Testis (tissue), 3 donors: ENCODE data around the gene DDX25. TPM values are rescaled to one million over a fixed set of nuclear protein-coding genes. Genes with fewer than 3 reads are reported as not detected.

Experiments
- DNase-seq: peaks from one replicate; pipeline ENCODE4 v3.0.0-alpha.2; 2019
- H3K27ac ChIP-seq, 2 donors: fragments of 200-600 bp; sonication (generic); one replicate each; pipeline ENCODE4 v1.5.1; 2019
- H3K27me3 ChIP-seq: fragments of 200-600 bp; sonication (generic); one replicate; pipeline ENCODE4 v1.5.1; 2019
- H3K36me3 ChIP-seq: fragments of 200-600 bp; sonication (generic); one replicate; pipeline ENCODE4 v1.5.1; 2017; ENCODE audit warnings: low read depth; ENCODE audit errors: missing control alignments
- H3K4me1 ChIP-seq: fragments of 200-600 bp; sonication (generic); one replicate; pipeline ENCODE4 v1.5.1; 2019
- H3K4me3 ChIP-seq, 2 donors: fragments of 200-600 bp; sonication (generic); one replicate each; pipeline ENCODE4 v1.5.1; 2017 to 2019
- H3K9me3 ChIP-seq: fragments of 200-600 bp; sonication (generic); one replicate; pipeline ENCODE4 v1.5.1; 2017
- POLR2A ChIP-seq: fragments of 450-650 bp; IDR thresholded peaks from one replicate; pipeline ENCODE4 v1.6.1; 2017; ENCODE audit warnings: antibody characterized with exemption, mild to moderate bottlenecking, moderate library complexity
- WGBS, 2 donors: methylation state at CpG; one replicate each; pipeline ENCODE4 v1.1.5; 2018; 5-methylcytosine and 5-hydroxymethylcytosine counted together
- intact Hi-C: fragments of 100-400 bp; cut with DNase I; formaldehyde crosslinking; loops from one replicate; pipeline ENCODE4 v1.15.1; 2023; ENCODE audit warnings: low total_unique reads
- polyA plus RNA-seq: library from polyadenylated mRNA; stranded (reverse); fragments of 350-450 nt; fragmentation: Illumina TruSeq; extraction: RNeasy Lipid Tissue Mini Kit (QIAGEN cat#74804); gene quantifications from one replicate; pipeline ENCODE4 v1.2.3, GENCODE V29; 2014; ENCODE audit warnings: low read depth, low replicate concordance; ENCODE audit not compliant: insufficient read depth
- total RNA-seq, 2 donors: library from RNA; depleted of rRNA; stranded (reverse); fragments of >200 nt; gene quantifications; one replicate each; pipeline ENCODE4 v1.2.3, GENCODE V29; 2016
- TF ChIP-seq, protein P1 (sequence below), 3 experiments: fragments of 450-650 bp in 2 of 3; fragments of 200-600 bp in 1 of 3; sonication (generic) in 1 of 3; IDR thresholded peaks; one replicate each; pipeline ENCODE4 v1.5.1; 2016 to 2019; ENCODE audit warnings: antibody characterized with exemption in 3 of 3, mild to moderate bottlenecking in 2 of 3, moderate library complexity in 1 of 3

The DDX25 gene
- total and polyA plus RNA-seq, 3 donors from 2014 or later: 46.4 to 257 (median 53.8) TPM

DNA sequence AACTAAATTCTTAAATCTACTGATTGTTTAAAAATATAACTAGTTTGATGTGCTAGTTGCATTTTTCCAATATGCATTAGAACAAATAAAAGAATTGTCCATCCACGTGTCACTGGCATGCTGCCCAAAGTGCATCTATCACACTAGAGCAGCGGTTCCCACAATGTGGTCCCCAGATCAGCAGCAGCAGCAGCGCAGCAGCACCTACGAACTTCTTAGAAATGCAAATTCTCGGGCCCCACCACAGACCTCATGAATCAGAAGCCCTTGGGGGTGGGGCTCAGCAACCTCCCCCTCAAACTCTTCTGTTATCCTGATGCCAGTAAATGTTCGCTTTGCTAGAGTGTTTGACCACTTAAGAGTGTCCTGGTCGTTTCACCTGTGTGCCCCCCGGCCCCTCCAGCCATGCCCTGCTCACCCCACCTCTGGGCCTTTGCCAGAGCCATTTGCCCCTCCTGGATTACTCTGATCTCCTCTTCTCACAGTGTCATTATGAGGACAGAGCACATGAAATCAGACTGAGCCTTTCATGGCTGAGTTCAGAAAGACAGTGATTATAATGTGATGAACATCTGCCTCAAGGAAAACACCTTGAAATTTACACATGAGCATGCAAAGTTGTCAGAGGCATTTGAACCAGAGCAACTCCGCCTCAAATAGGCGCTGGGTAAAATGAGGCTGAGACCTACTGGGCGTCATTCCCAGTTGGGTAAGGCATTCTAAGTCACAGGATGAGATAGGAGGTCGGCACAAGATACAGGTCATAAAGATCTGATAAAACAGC lies 28.9 kb downstream of the DDX25 start:
- no peaks in the 10 kb centered on the region for H3K27me3 ChIP-seq

DNA sequence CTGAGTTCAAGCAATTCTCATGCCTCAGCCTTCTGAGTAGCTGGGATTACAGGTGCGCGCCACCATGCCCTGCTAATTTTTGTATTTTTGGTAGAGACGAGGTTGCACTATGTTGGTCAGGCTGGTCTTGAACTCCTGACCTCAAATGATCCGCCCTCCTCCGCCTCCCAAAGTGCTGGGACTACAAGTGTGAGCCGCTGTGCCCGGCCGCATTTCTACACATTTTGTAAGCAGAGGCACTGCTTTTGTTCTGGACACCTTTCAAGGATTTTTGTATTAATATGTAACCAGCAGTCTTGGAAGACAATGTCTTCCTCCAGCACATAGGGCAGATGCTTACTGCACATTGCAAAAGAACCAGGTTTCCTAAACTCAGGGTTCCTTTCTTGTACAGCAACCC lies 30.2 kb downstream of the DDX25 start:
- intact Hi-C loops: no loop called here
- Histone ChIP-seq H3K27ac (no peak overlapping the region), H3K36me3 (no peaks in the 10 kb centered on the region), H3K9me3 (no peaks in the 10 kb centered on the region), H3K27me3 (no peaks in the 10 kb centered on the region), H3K4me1 (no peaks in the 10 kb centered on the region), H3K4me3 (no peak overlapping the region)
- WGBS, 2 donors: 93 to 95% methylated on average over 8 of the region's 8 CpGs
- TF ChIP-seq, protein P1, sequence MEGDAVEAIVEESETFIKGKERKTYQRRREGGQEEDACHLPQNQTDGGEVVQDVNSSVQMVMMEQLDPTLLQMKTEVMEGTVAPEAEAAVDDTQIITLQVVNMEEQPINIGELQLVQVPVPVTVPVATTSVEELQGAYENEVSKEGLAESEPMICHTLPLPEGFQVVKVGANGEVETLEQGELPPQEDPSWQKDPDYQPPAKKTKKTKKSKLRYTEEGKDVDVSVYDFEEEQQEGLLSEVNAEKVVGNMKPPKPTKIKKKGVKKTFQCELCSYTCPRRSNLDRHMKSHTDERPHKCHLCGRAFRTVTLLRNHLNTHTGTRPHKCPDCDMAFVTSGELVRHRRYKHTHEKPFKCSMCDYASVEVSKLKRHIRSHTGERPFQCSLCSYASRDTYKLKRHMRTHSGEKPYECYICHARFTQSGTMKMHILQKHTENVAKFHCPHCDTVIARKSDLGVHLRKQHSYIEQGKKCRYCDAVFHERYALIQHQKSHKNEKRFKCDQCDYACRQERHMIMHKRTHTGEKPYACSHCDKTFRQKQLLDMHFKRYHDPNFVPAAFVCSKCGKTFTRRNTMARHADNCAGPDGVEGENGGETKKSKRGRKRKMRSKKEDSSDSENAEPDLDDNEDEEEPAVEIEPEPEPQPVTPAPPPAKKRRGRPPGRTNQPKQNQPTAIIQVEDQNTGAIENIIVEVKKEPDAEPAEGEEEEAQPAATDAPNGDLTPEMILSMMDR (IDR thresholded peaks at IDR 0.05): no peak
- DNase-seq: no peak

More for the DNA sequence above, 28.9 kb downstream of the DDX25 start:
- Histone ChIP-seq H3K9me3 (no peaks in the 10 kb centered on the region), H3K4me3 (no peak overlapping the region), H3K36me3 (no peaks in the 10 kb centered on the region), H3K4me1 (no peaks in the 10 kb centered on the region), H3K27ac (no peak overlapping the region)
- TF ChIP-seq, protein P1 (IDR thresholded peaks at IDR 0.05): no peak
- TF ChIP-seq POLR2A: no peak
- 79 to 86% methylated on average over 12 of the region's 12 CpGs for WGBS, 2 donors
- no peak for DNase-seq
- intact Hi-C loops: no loop called here

DNA sequence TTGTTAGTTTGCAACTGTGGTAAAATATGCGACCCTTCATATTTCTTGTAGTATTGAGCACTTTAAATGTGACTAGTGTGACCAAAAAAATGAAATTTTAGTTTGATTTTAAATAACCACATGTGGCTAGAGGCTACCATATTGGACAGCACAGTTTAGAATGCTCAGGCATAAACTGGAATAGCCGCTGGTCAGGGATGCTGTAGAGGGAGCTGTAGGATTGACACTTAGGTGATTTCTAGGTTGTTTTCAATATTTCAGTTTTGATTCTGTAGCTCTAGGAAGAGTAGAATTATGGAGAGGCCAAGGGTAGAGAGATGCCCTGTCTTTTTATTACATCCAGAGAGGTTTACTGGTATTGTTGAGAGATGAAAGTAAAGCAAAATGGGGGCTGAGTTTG lies 30.7 kb downstream of the DDX25 start:
- intact Hi-C loops: no loop called here
- no peaks in the 10 kb centered on the region for H3K27me3 ChIP-seq
- 91 to 94% methylated on average over 2 of the region's 2 CpGs for WGBS, 2 donors
- no peak overlapping the region for H3K4me3 ChIP-seq
- H3K9me3 ChIP-seq: no peaks in the 10 kb centered on the region
- no peak for TF ChIP-seq POLR2A
- TF ChIP-seq, protein P1 (IDR thresholded peaks at IDR 0.05): no peak
- H3K4me1 ChIP-seq: no peaks in the 10 kb centered on the region
- no peaks in the 10 kb centered on the region for H3K36me3 ChIP-seq
- no peak overlapping the region for H3K27ac ChIP-seq
- no peak for DNase-seq

DNA sequence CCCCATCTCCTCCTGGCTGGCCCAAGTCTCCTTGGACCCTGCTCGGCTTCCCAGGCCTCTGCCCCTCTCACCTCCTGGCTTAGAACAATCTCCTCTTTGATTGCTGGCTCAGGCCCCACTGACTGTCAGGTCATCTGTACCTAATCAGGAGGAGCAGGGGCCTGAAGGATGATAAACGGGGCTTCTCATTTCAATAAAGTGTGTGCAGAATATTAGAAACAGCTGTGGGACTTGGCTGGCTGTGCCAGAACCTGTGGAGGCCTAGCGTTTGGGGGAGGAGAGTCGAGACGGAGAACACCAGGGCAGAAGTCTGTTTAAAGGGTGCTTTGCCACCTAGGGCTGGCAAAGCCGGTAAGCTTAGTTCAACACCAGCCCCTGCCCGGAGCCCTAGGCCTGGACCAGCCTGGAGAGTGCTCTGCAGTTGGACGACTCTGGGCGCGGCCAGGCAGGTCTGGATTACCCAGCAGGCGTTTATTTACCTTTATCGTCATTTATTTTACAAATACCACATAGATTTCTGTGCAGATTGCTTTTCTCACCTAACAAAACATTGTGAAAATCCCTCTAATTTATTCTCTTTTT lies 31.4 kb downstream of the DDX25 start:
- no peak overlapping the region for H3K4me3 ChIP-seq
- no peaks in the 10 kb centered on the region for H3K36me3 ChIP-seq
- DNase-seq: no peak
- no peak for TF ChIP-seq POLR2A
- TF ChIP-seq, protein P1 (IDR thresholded peaks at IDR 0.05): no peak
- 61 to 79% methylated on average over 11 to 12 of the region's 12 CpGs for WGBS, 2 donors
- no peak overlapping the region for H3K27ac ChIP-seq
- H3K4me1 ChIP-seq: no peaks in the 10 kb centered on the region
- H3K9me3 ChIP-seq: no peaks in the 10 kb centered on the region
- intact Hi-C loops: no loop called here
- no peaks in the 10 kb centered on the region for H3K27me3 ChIP-seq
